ENCODE data around the gene DLGAP1.

GRCh38 chr18:3722649-3723433 is 732.3 kb downstream of the DLGAP1 start:
- TF ChIP-seq, protein P1, sequence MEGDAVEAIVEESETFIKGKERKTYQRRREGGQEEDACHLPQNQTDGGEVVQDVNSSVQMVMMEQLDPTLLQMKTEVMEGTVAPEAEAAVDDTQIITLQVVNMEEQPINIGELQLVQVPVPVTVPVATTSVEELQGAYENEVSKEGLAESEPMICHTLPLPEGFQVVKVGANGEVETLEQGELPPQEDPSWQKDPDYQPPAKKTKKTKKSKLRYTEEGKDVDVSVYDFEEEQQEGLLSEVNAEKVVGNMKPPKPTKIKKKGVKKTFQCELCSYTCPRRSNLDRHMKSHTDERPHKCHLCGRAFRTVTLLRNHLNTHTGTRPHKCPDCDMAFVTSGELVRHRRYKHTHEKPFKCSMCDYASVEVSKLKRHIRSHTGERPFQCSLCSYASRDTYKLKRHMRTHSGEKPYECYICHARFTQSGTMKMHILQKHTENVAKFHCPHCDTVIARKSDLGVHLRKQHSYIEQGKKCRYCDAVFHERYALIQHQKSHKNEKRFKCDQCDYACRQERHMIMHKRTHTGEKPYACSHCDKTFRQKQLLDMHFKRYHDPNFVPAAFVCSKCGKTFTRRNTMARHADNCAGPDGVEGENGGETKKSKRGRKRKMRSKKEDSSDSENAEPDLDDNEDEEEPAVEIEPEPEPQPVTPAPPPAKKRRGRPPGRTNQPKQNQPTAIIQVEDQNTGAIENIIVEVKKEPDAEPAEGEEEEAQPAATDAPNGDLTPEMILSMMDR (conservative IDR thresholded peaks at IDR 0.05 in 1 of 2, IDR thresholded peaks at IDR 0.05 in 1 of 2; ENCODE audit: extremely low read depth in 1 of 2, insufficient read depth in 1 of 2, low read depth in 1 of 2, low read length in 2 of 2), result no peak
- TF ChIP-seq EZH2 (IDR thresholded peaks at IDR 0.05; ENCODE audit: borderline replicate concordance, low read length), result no peak
